Measurements from ENCODE around the gene ZFYVE28. TPM values are rescaled to one million over a fixed set of nuclear protein-coding genes. Genes with fewer than 3 reads are reported as not detected.

Gene ZFYVE28
- total and polyA plus RNA-seq, 10 of the 15 experiments (the other 5 are each of a cell fraction or from before 2014, with no cell fraction given), result 0.06 to 1.9 (median 0.22) TPM; not detected in 1

- ATAC-seq, result no peak
- TF ChIP-seq NFYB (IDR thresholded peaks at IDR 0.05; ENCODE audit: insufficient read depth, low read depth, low read length) (no peak), EZH2 (IDR thresholded peaks at IDR 0.05; ENCODE audit: borderline replicate concordance, control insufficient read depth, low read depth, low read length) (no peak), NRF1 (conservative IDR thresholded peaks at IDR 0.05; ENCODE audit: low read depth, low read length) (no peak), MYB (IDR thresholded peaks at IDR 0.05; ENCODE audit: borderline replicate concordance, low read depth, low read length) (no peak), NR2C1 (IDR thresholded peaks at IDR 0.05) (no peak), MAX (IDR thresholded peaks at IDR 0.05; ENCODE audit: low read depth, low read length) (no peak), ZNF384 (IDR thresholded peaks at IDR 0.05; ENCODE audit: borderline replicate concordance, low read depth, low read length) (no peak), NR2F1 (conservative IDR thresholded peaks at IDR 0.05) (no peak), IKZF2 (IDR thresholded peaks at IDR 0.05) (no peak), LARP7 (IDR thresholded peaks at IDR 0.05) (no peak), MEF2B (IDR thresholded peaks at IDR 0.05; ENCODE audit: partially characterized antibody, poor library complexity, severe bottlenecking) (no peak), CREB1 (IDR thresholded peaks at IDR 0.05; ENCODE audit: low read depth) (no peak), ESRRA (IDR thresholded peaks at IDR 0.05; ENCODE audit: low read length) (no peak), TBL1XR1 (IDR thresholded peaks at IDR 0.05; ENCODE audit: low read depth, low read length) (no peak), TARDBP (IDR thresholded peaks at IDR 0.05; ENCODE audit: borderline replicate concordance) (no peak)
- TF ChIP-seq, protein P1, sequence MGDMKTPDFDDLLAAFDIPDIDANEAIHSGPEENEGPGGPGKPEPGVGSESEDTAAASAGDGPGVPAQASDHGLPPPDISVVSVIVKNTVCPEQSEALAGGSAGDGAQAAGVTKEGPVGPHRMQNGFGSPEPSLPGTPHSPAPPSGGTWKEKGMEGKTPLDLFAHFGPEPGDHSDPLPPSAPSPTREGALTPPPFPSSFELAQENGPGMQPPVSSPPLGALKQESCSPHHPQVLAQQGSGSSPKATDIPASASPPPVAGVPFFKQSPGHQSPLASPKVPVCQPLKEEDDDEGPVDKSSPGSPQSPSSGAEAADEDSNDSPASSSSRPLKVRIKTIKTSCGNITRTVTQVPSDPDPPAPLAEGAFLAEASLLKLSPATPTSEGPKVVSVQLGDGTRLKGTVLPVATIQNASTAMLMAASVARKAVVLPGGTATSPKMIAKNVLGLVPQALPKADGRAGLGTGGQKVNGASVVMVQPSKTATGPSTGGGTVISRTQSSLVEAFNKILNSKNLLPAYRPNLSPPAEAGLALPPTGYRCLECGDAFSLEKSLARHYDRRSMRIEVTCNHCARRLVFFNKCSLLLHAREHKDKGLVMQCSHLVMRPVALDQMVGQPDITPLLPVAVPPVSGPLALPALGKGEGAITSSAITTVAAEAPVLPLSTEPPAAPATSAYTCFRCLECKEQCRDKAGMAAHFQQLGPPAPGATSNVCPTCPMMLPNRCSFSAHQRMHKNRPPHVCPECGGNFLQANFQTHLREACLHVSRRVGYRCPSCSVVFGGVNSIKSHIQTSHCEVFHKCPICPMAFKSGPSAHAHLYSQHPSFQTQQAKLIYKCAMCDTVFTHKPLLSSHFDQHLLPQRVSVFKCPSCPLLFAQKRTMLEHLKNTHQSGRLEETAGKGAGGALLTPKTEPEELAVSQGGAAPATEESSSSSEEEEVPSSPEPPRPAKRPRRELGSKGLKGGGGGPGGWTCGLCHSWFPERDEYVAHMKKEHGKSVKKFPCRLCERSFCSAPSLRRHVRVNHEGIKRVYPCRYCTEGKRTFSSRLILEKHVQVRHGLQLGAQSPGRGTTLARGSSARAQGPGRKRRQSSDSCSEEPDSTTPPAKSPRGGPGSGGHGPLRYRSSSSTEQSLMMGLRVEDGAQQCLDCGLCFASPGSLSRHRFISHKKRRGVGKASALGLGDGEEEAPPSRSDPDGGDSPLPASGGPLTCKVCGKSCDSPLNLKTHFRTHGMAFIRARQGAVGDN (IDR thresholded peaks at IDR 0.05), result no peak
- TF ChIP-seq, protein P2, sequence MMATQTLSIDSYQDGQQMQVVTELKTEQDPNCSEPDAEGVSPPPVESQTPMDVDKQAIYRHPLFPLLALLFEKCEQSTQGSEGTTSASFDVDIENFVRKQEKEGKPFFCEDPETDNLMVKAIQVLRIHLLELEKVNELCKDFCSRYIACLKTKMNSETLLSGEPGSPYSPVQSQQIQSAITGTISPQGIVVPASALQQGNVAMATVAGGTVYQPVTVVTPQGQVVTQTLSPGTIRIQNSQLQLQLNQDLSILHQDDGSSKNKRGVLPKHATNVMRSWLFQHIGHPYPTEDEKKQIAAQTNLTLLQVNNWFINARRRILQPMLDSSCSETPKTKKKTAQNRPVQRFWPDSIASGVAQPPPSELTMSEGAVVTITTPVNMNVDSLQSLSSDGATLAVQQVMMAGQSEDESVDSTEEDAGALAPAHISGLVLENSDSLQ (IDR thresholded peaks at IDR 0.05), result no peak
- ChIA-PET RAD21 (ENCODE audit: unreplicated experiment) (no interaction called here), CTCF (interaction anchor here (0.7 kb wide), 1 partner anchor 19 kb away, joined by 3 read pairs; no protein-coding TSS in a partner anchor), SMC1A (ENCODE audit: uncharacterized antibody, unreplicated experiment) (no interaction called here), POLR2A (no interaction called here)
- Histone ChIP-seq H3K4me1 (ENCODE audit: control insufficient read depth, insufficient read depth, low read length) (no peaks in the 10 kb centered on the region), H3K79me2 (ENCODE audit: control insufficient read depth, insufficient read depth, low read length) (no peaks in the 10 kb centered on the region), H2AFZ (ENCODE audit: control insufficient read depth, low read depth, low read length) (no peak overlapping the region), H3K36me3 (ENCODE audit: control insufficient read depth in 2 of 2, insufficient read depth in 2 of 2, low read length in 1 of 2) (no peaks in the 10 kb centered on the region), H3K9me3 (replicated peaks; ENCODE audit: control insufficient read depth, insufficient read depth, low read length) (peaks cover 1% of the 10 kb centered on the region; the same call in 1 of the 3 replicates), H3K27me3 (replicated peaks in 1 of 2; ENCODE audit: control insufficient read depth in 2 of 2, insufficient read depth in 2 of 2, low read length in 1 of 2) (no peaks in the 10 kb centered on the region), H3K27ac (ENCODE audit: control insufficient read depth, insufficient read depth) (no peak overlapping the region), H4K20me1 (ENCODE audit: control insufficient read depth, insufficient read depth) (no peaks in the 10 kb centered on the region), H3K9ac (ENCODE audit: control insufficient read depth, insufficient read depth, low read length) (no peak overlapping the region), H3K4me2 (ENCODE audit: control insufficient read depth, insufficient read depth) (no peak overlapping the region), H3K4me3 (no peak overlapping the region)
- no peak for FAIRE-seq
- 29% methylated on average over 7 of the region's 7 CpGs for WGBS (ENCODE audit: insufficient coverage, insufficient replicate concordance, low lambda C conversion rate, missing lambda C conversion rate)
- DNase-seq (ENCODE audit: low read depth, low spot score), result no peak
- no TSS peak for BruUV-seq (replicated peaks)
- in situ Hi-C loops (cut with MboI), result no loop called here
- intact Hi-C loops (cut with micrococcal nuclease; ENCODE audit: unreplicated experiment), result no loop called here
Observed at GRCh38 chr4:2373532-2373931, 44.9 kb downstream of the ZFYVE28 start.

All from GM12878 (cell line).